ENCODE data around the gene UTP3. TPM values are rescaled to one million over a fixed set of nuclear protein-coding genes. Genes with fewer than 3 reads are reported as not detected.
A peak's percentile ranks its signal among the peaks of the same experiment; 100 is the strongest.

Gene UTP3
- 12.4 and 13.3 TPM in 2 replicates for total RNA-seq

GRCh38 chr4:70687821-70688794, at the start of gene UTP3:
UTP3 (plus strand) TSS chr4:70688532; CDS start chr4:70688678, 146 bp downstream.

GRCh38 chr4:70666369-70666768, 22.0 kb upstream of the UTP3 start, which contains the start of gene JCHAIN:
JCHAIN (minus strand) TSS chr4:70666508; CDS start chr4:70666490, 18 bp downstream.

GRCh38 chr4:70721747-70722146, 33.4 kb downstream of the UTP3 start, which contains the start of gene RUFY3:
RUFY3 (plus strand) TSS chr4:70721964; CDS start chr4:70722574, 610 bp downstream.

Small RNA genes within 50 kb of the gene (small RNA-seq; reads per million reads assigned to genes)
- gene RNU6-520P = not detected
- 0.69 reads per million, percentile 41 among the genes with 10 or more reads in this experiment for gene RNU6-784P

Other genes with a start within 250 kb of the UTP3 start
- not detected in 2 replicates for gene MUC7, start 216.3 kb upstream of the UTP3 start, total RNA-seq
- gene AMTN, start 170.0 kb upstream of the UTP3 start, total RNA-seq = not detected in 2 replicates
- gene AMBN, start 96.3 kb upstream of the UTP3 start, total RNA-seq = not detected in 2 replicates
- gene ENAM, start 59.8 kb upstream of the UTP3 start, total RNA-seq = not detected in 2 replicates
- not detected in 2 replicates for gene JCHAIN, start 22.0 kb upstream of the UTP3 start, total RNA-seq
- gene RUFY3, start 33.4 kb downstream of the UTP3 start, total RNA-seq = 25.8 and 28.7 TPM in 2 replicates
- gene GRSF1, start 151.4 kb downstream of the UTP3 start, total RNA-seq = 70.7 and 72.1 TPM in 2 replicates
- gene MOB1B, start 213.8 kb downstream of the UTP3 start, total RNA-seq = 6.3 and 10.0 TPM in 2 replicates